WI38 (cell line): ENCODE data around the gene CLK3.

Experiments
- H3K4me3 ChIP-seq: 2 replicates; pipeline ENCODE4 v1.5.1; 2011; ENCODE audit warnings: low read depth, mild to moderate bottlenecking, control low read depth, low read length
- CTCF ChIP-seq: IDR thresholded peaks from 2 replicates; pipeline ENCODE4 v1.5.1; 2012; ENCODE audit warnings: low read depth, mild to moderate bottlenecking, control low read depth, low read length

CLK3 gene

GRCh38 chr15:74616996-74617395, 1.4 kb downstream of the CLK3 start:
- TF ChIP-seq CTCF, result no peak
- peak overlapping the region; percentile 100 for H3K4me3 ChIP-seq

GRCh38 chr15:74618841-74619596, 3.4 kb downstream of the CLK3 start:
- TF ChIP-seq CTCF, result no peak

DNA sequence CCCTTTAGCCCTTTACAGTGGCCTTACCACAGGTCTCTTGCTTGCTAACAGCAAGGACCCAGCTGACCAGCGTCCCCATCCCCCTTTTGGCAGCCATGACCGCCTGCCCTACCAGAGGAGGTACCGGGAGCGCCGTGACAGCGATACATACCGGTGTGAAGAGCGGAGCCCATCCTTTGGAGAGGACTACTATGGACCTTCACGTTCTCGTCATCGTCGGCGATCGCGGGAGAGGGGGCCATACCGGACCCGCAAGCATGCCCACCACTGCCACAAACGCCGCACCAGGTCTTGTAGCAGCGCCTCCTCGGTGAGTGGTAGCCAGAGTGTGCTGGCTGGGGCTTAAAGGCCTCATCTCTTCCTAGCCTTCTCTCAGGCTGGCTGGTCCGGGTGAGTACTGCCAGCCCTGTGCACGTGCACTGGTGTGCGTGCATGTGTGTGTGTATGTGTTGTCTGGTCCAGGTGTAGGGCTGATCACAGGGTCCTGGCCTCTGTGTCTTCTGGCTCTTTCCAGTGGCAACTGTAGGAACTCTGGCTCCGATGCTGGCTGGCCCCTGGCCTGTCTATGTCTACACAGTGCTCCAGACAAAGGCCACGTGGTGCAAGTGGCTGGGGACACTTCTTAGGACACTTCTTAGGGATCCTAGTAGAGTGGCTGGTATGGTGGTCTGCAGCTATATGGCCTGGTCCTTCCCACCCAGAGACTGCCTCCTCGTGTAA, 4.4 kb downstream of the CLK3 start:
- no peak for TF ChIP-seq CTCF
- H3K4me3 ChIP-seq, result no peak overlapping the region

More at GRCh38 chr15:74618841-74619596, 3.4 kb downstream of the CLK3 start:
- H3K4me3 ChIP-seq, result no peak overlapping the region

DNA sequence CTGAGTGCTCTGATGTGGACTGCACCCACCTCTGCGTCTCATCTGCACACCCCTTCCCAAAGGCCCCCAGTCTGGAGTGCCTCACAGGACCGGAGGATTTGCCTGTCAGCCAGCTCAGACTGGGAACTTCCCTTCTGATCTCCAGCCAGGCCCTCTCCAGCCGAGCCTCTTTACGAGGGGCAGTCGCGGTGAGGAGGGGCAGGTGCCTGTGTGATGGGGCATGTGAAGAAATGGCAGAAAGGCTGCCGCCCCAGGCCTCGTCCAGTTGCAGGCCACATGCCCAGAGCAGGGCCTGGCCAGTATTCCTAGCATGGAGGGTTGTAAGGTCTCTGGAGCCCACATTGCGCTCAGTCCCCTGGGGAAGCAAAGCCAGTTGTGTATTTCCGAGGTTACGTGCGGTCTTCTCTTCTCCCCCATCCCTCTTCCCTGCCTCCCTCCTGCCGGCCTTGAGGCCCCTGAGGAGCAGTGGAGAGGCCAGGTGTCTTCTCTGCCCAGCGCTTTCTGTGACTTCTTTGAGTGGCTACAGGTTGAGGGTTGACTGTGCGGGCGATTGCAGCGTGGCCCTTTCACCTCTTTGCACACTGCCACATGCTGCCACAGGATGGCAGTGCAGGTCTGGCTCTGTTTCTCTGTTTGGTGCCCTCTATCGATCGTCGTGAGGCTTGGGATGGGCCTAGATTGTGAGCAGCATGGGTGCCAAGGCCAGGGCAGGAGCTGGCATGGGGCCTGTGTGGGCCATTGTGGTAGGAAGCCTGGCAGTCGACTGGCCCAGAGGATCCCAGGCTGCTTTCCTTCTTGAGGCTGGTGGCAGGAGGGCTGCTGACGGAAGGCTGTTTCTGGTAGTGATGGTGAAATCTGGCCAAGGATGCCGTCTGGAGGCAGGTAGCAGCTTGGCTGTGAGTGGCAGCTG, 5.3 kb downstream of the CLK3 start:
- peak; percentile 95 for TF ChIP-seq CTCF
- H3K4me3 ChIP-seq, result no peak overlapping the region

DNA sequence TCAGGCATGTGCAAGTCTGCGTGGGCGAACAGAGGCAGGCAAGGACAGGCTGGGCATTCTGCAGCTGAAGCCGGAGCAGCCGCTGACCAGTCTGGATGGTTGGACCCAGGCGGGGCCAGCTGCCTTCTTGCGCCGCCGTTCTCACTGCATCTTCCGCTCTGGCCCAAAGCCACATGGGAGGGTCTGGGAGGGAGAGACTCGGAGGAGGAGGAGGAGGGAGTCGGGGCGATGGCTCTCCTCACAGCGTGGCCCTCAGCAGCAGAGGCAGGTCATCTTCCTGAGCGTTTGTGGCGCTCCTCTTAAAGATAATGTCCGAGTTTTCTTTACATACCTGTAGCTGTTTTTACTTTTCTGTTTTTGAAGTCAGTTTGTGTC, 5.9 kb downstream of the CLK3 start:
- no peak overlapping the region for H3K4me3 ChIP-seq
- no peak for TF ChIP-seq CTCF

DNA sequence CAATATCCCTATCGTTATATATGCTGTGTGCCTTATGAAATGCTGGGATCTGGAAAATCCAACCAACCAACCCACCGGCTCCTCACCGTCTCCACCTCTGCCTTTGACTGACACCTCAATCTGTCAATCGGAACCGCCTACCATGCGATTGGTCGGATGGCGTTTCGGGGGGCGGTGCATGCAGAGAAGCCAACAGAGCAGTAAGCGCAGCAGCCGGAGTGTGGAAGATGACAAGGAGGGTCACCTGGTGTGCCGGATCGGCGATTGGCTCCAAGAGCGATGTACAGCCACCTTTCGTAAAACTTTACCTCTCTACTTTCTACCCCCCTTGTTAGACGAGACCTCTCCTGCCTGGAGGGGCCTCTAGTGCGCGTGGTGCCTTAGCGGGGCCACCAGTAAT, 6.3 kb downstream of the CLK3 start:
- no peak for TF ChIP-seq CTCF
- no peak overlapping the region for H3K4me3 ChIP-seq
